ENCODE results near the gene FAM3D.

The FAM3D gene

GRCh38 chr3:58625196-58625824 is 41.3 kb downstream of the FAM3D start:
- no peak for FAIRE-seq

DNA sequence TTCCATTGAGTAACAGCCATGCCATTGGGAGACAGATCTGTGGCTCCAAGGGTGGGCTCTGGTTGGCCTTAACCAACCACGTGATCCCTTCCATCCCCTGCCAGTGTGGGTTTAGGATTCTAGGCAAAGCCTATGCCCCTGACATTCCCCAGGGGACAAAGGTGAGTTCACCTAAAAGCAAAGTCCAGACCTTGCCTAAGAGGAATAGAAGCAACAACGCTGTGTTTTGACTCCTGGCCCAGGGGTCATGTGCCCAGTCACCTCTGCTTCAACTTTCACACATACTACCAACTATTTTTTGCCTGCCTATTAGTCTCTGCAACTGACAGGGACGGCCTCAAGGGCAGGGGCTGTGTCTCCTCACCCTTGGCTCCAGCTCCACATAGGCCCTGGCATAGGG is 42.0 kb downstream of the FAM3D start:
- FAIRE-seq: no peak

- FAIRE-seq: no peak
Observed at GRCh38 chr3:58623961-58624360, 42.6 kb downstream of the FAM3D start.

- no peak for FAIRE-seq
Observed at GRCh38 chr3:58623478-58623877, 43.1 kb downstream of the FAM3D start.

DNA sequence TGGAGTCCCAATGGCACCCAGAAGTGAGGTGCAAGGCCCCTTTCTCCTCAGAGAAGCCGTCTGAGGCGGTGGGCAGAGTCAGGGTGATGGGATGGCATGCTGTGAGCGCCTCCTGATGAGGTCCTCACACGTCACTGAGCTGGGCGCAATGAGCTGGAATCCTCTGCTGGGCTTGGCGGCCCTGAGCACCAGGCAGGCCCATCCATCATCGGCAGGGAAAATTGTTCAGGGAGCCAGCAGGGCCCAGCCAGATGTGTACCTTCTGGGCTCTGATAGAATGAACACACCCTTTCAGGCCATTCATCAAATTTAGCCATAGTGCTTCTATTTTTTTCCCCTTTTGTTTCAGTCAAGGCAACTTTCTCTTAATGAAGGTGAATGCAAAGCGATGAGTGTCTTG is 43.7 kb downstream of the FAM3D start:
- no peak for FAIRE-seq

DNA sequence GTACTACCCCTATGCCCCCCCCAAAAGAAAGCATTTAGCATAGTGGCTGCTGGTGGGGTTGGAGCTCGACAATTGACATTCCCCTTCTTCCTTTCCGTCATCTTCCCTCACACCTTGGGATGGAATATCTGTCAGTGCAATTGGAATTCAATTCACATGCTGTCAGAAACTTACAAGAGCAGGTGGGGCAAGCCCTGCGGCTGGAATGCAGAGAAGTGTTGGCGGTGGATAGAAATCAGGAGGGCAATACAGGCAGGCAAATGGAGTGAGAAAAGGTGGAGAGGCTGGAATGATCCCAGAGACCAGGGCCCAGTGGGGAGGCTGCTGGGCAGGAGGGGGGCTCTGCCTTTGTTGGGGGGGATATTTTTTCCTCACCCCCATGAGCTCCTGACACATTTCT is 44.1 kb downstream of the FAM3D start:
- FAIRE-seq: no peak

DNA sequence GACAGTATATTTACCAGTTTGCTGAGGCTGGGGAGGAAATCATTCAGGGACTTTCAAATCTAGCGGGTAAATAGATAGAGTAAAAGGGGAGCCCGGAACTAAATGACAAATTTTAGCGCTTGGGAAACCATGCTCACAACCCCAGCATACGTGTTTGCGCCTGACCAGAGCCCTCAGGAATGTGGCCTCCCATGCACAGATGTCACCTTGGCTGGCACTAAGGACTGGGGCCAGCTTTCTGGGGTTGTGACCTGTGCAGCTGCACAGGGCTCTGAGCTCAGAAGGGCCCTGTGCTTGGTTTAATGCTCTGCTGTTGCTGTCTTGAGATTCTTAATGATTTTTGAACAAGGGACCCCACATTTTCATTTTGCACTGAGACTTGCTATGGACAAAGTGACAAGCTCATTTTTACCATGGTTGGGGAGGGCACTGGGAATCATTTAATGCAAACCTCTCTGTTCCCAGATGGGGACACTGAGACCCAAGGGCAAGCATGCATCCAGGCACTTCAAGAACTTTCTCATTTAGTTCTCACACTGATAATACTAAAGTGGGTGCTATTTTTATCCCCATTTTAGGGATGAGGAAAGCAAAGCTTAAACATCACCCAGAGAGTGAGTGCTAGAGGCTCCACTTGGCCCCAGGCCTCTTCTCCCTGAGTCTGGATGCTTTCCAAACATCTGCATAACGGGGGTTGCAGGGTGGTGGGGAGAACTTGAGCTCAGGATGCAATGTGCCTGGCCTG is 45.3 kb downstream of the FAM3D start:
- FAIRE-seq: no peak

DNA sequence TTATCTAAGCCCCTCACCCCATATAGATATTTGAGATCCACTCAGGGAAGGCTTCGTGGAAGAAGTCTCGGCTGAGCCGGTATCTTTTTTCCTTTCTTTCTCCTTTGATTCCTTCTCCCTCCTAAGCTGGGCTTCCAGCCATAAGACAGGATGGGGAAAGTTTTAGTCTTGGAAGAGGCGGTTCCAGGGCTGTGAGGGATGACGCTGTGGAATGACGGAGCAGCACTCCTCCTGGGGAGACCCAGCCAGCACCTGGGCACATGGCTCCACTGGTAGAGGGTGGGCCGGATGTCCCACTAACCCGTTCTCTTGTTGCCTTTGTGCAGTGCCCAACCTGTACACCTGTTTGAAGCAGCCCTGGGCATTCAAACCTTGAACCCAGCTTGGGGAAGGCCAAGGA is 46.2 kb downstream of the FAM3D start:
- FAIRE-seq: no peak

DNA sequence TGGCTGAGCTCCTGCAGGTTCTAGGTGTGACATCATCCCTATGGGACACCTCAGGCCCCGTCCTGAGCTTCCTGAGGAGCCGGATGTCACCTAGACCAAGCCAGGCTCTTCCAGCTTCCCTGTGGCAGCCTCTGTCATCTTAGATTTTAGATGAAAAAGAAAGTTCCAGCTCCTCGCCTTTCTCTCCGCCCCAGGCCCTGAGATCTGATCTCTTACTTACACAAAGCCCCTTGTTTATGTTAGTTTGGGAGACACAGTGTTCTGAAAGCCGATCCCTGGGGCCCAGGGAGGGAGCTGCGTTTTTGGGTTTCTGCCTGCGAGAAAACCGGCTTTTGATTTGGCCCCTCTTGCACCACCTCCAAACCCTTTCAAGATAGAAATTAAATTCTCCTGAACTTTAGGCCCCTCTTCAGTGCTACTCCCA is 49.2 kb downstream of the FAM3D start:
- FAIRE-seq: no peak

DNA sequence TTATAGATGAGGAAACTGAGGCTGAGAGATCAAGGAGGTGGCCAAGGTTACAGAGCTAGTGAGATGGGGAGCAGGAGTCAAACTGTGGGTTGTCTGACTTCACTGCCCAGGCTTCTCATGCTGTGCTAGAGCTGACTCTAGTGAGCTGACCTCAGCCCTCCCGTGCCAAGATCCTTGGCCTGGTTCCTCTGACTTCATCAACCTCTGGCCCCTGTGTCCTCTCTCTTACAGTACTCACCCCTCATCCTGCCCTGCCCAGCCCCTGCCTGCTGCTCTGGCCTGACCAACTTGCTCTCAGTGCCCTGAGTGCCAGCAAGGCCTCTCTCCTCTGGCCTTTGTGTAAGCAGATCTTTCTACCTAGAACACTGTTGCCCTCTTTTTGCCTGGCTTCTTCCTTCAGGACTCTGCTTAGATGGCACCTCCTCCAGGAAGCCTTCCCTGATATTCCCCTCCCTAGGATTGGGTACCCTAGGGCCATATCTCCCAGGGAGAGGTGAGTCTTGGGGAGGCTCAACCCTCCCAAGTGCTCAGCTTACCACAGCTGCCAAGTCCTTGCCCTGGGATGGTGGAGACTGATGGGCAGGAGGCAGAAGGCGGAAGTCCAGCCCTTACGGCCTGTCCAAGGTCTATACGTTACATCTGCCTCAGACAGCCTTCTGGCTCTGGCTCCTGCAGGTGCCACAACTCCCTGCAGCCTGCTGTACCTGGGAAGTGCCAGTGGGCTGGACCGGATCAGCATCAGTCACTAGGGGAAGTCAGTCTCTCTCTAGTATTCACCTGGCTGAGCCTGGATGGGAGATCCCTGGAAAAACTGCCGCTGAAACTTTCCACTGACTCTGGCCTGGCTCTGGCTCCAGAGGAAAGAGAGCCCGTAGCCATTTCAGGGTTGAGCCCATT is 53.1 kb downstream of the FAM3D start:
- FAIRE-seq: no peak

DNA sequence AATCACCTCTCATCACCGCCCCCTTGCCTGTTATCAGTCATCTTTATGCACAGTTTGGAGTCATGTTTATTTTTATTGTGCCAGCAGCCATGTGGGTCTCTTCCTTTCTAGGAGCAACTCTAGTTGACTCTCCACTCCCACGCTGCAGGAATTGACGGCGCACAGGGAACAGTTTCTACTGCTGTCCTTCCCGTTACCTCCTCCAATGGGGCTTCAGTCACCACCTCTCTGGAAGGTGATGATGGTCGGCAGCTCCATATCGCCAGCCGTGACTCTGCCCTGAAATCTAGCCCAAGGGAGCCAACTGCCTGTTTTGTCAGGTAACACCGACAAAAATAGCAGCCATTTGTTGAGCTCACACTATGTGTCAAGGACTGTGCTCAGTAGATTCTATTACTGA is 53.7 kb downstream of the FAM3D start:
- no peak for FAIRE-seq

- FAIRE-seq: no peak
Observed at GRCh38 chr3:58609990-58610389, 56.6 kb downstream of the FAM3D start.

DNA sequence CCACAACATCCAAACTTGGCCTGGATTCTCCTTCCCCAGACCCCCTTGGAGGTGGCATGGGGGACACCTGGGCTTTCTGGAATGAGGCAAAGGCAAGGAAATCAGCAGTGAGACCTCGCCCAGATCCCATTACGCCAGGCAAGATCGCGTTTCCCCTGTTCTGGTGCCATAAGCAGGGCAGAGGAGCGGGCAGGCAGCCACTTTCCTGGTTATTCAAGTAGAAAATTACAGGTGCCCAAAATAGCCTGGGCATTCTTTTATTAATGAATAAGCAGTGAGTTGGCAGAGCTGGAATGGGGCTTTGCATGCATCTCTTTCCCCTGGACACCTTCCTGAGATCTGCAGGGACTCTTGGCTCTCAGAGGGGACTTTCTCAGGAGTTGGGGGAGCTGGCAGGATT is 57.9 kb downstream of the FAM3D start:
- no peak for FAIRE-seq

DNA sequence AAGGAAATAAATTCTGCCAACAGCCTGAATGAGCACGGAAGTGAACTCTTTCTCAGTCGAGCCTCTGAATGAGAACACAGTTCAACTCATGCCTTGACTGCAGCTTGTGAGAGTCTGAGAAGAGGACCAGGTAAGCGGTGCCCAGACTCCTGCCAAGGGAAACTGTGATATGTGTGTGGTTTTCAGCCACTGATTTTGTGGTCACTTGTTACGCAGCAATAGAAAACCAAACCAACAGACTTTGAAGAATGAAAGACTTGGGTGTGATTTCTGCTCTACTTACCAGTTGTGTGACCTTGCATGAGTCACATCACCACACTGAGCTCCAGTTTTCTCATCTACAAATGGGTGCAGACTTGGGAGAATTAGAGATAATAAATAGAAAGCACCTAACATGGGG is 58.8 kb downstream of the FAM3D start:
- FAIRE-seq: no peak

GRCh38 chr3:58606693-58607092 is 59.9 kb downstream of the FAM3D start:
- FAIRE-seq: no peak

DNA sequence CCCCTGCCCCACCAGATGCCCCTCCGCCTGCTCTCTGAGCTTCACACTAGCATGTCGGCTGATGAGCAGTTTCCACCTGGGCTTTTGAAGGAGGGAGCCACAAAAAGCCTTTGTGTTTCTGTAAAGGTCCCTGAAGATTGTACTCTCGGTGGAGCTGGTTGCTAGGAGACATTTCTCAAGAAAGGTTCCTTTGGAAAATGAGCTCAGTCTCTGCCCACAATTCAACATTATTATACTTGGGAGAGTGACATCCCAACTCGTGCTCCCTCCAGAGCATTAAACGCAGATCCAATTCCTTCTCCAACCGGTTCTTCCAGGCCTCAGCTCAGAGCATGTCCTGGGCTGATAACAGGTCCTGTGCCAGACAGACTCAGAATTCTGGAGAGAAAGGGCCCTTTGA is 62.5 kb downstream of the FAM3D start:
- FAIRE-seq: no peak

GRCh38 chr3:58603606-58604005 is 63.0 kb downstream of the FAM3D start:
- FAIRE-seq: no peak

DNA sequence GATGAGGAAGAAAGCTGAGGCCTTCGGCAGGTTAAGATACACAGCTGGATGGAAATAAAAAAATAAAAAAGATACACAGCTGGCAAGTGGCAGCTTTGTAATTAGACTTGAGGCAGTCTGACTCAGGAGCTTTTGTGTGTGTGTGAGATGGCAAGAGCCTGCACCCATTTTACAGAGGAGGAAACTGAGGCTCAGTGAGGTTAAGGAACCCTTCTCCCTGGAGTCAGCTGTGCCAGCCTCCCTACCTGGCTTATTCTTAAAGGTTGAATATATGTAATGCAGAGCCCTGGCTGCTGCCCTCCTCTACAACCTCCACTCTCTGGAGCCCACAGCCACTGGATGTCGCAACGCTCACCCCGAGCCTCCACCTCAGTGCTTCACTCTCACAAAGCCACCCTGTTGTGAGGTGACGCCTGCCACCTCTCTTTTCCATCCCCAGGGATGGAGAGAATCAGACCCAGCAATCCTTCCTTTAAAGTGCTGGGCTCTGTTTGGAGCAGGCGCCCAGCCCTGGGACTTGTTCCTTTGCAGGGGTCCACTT is 68.7 kb downstream of the FAM3D start:
- FAIRE-seq: no peak

GRCh38 chr3:58596834-58597518 is 69.6 kb downstream of the FAM3D start:
- no peak for FAIRE-seq

DNA sequence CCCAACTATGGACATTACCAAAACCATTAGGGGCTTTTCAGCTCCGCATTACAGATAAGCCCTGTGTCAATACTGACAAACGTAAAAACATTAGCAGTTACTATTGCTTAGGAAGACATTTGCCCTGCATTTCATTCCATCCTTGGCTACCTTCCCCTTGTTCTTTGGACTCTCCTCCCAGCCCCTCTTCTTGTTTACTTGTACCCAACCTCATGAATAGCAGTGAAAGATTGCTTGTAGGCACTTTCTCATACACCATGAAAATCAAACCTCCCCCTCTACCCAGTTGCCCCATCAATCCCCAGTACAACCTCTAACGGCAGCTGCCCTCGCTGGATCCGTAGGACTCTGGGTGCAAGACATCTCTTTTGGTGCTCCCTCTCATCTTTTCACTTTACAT is 72.5 kb downstream of the FAM3D start:
- no peak for FAIRE-seq

GRCh38 chr3:58591517-58592510 is 74.8 kb downstream of the FAM3D start:
- no peak for FAIRE-seq

Measured in endometrium (tissue), 2 donors.